NOMO-1 treated with DMSO at 0.1 percent for 48 hours (cell line): ENCODE results near the gene LGALS9C.
"Not testable (repeated sequence)": the region's sequence is repeated elsewhere in the genome, so short reads cannot be mapped to it uniquely, and the experiment has no call there.

ENCODE experiments used
- DNase-seq: peaks from one replicate; lab custom pipeline; 2025; ENCODE audit not compliant: unreplicated experiment; lab: John Stamatoyannopoulos, UW

LGALS9C gene

GRCh38 chr17:18476508-18477308 is at the start of gene LGALS9C:
LGALS9C (plus strand) TSS chr17:18476789; CDS start chr17:18476855, 66 bp downstream.
- DNase-seq, result peak; percentile 62

- DNase-seq, result not testable (repeated sequence)
These were observed 44.4 kb upstream of the LGALS9C start for GRCh38 chr17:18432206-18432605.

GRCh38 chr17:18439465-18439870 is 37.1 kb upstream of the LGALS9C start:
- not testable (repeated sequence) for DNase-seq

- DNase-seq, result not testable (repeated sequence)
These were observed 34.5 kb upstream of the LGALS9C start for GRCh38 chr17:18442093-18442492.

- DNase-seq, result not testable (repeated sequence)
These were observed 34.1 kb upstream of the LGALS9C start for GRCh38 chr17:18442532-18442931.

GRCh38 chr17:18447476-18448205 is 28.9 kb upstream of the LGALS9C start:
- DNase-seq, result not testable (repeated sequence)

DNA sequence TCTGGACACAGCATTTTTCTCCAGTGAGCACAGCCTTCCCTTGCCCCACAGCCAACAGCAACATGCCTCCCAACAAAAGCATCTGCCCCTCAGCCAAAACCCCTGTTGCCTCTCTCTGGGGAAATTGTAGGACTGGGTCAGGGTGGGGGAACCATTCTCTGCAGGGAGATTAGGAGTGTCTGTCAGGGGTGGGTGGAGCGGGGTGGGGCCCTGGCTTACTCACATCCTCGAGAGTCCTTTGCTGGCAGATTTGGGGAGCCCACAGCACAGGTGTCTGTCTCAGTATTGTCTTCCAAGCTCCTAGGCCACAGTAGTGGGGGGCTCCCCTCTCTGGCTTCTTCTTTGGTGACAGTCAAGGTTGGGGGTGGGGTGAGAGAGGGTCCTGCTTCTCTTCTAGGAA is 28.3 kb upstream of the LGALS9C start:
- DNase-seq, result not testable (repeated sequence)

- DNase-seq, result not testable (repeated sequence)
These were observed 26.8 kb upstream of the LGALS9C start for GRCh38 chr17:18449833-18450232.

- not testable (repeated sequence) for DNase-seq
These were observed 25.6 kb upstream of the LGALS9C start for GRCh38 chr17:18450998-18451397.

- not testable (repeated sequence) for DNase-seq
These were observed 24.6 kb upstream of the LGALS9C start for GRCh38 chr17:18451969-18452368.

GRCh38 chr17:18459035-18459434 is 17.6 kb upstream of the LGALS9C start:
- not testable (repeated sequence) for DNase-seq

- DNase-seq, result not testable (repeated sequence)
These were observed 12.6 kb upstream of the LGALS9C start for GRCh38 chr17:18463831-18464502.

DNA sequence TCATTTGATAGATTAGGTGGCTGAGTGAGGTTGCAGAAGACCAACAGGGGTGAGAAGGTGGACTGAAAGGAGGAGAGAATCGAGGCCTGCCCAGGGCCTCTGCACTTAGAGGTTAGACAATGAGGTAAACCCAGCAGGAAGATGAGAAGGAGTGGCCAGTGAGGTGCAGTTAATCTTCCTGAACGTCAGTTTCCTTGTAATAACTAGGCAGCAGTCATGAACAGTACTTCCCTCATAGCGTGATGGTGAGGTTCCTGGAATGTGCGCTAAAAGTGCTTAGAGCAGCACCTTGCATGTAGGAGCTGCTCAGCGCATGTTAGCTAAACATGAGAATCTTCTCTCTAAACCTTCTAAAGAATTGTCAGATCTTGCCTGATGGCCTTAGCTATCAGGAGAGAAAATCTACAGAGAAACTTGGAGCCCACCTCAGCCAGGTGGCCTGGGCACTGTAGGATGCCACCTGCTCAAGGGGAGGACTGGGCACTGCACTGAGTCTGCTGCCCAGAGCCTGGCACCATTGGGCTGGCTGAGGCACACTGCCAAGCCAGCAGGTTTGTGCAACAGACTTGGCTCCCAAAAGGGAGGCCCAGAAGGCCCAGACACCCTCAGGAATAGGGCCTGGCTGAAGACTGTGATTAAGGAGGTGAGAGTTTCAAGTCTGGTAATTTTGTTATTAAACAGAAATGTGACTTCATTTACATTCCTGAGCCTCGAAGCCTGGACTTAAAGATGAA is 10.2 kb upstream of the LGALS9C start:
- not testable (repeated sequence) for DNase-seq

DNA sequence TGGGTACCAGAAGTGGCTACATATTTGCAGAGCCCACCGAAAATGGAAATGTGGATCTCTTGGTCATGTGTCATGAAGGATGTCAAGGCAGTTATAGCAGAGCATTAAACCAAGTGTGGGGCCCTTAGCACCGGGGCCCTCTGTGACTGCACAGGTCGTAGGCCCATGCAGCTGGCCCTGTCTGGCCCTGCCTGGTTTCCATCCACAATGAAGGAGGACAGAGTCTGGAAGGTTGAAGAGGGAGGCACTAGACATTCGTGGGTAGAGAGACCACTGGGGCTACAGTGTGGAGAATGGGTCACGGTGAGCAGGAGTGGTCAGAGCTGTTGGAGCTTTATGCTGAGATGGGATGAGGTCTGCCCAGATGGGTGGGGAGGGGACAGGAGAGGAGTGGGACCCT is 9.6 kb upstream of the LGALS9C start:
- DNase-seq, result not testable (repeated sequence)

GRCh38 chr17:18468472-18469171 is 8.0 kb upstream of the LGALS9C start:
- DNase-seq, result not testable (repeated sequence)

DNA sequence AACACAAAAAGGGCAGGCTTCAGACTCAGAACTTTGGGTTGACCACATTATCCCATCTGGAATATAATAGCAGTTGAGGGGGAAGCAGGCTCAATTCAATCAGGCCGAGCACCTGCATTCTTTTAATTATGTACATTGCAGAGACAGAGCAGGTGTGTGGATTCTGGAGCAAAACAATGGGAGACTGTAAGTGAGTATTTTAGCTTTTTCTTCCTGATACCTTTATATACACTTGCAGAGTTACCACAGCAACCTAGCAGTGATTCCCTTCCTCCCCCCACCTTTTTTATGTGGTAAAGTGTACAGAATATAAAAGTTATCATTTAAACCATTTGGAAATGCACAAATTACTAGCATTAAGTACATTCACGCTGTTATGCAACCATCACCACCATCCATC is 6.8 kb upstream of the LGALS9C start:
- not testable (repeated sequence) for DNase-seq

GRCh38 chr17:18470345-18470930 is 6.2 kb upstream of the LGALS9C start:
- DNase-seq, result not testable (repeated sequence)

- DNase-seq, result not testable (repeated sequence)
These were observed 2.6 kb upstream of the LGALS9C start for GRCh38 chr17:18473967-18474366.

- DNase-seq, result peak; percentile 34
These were observed 1.8 kb upstream of the LGALS9C start for GRCh38 chr17:18474754-18475153.

GRCh38 chr17:18477367-18477766 is 778 bp downstream of the LGALS9C start:
- DNase-seq, result not testable (repeated sequence)
